DMS153 (cell line): Measurements from ENCODE around the gene TRIM65.

Experiments used
- DNase-seq: peaks from one replicate; lab custom pipeline; 2025; lab: John Stamatoyannopoulos, UW

TRIM65 gene

GRCh38 chr17:75917141-75917916, 20.6 kb upstream of the TRIM65 start:
- no peak for DNase-seq

DNA sequence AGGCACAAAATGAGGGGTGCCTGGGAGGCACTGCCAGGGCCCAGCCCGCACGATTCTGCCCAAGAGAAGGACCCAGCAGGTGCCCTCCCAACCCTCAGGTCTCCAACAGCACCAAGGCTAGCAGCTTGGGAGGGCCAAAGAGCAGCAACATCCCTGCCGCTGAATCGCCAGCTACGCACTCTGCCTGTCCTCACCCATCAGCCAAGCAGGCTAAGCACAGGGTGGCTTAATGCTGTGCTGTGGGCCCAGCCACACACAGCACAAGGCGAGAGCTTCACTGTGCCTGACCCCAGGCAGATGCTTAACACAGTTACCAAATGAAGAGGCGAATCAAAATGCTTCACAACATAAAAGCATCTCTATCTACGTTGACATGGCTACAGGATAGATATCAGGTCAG, 18.5 kb upstream of the TRIM65 start:
- DNase-seq, result no peak

DNA sequence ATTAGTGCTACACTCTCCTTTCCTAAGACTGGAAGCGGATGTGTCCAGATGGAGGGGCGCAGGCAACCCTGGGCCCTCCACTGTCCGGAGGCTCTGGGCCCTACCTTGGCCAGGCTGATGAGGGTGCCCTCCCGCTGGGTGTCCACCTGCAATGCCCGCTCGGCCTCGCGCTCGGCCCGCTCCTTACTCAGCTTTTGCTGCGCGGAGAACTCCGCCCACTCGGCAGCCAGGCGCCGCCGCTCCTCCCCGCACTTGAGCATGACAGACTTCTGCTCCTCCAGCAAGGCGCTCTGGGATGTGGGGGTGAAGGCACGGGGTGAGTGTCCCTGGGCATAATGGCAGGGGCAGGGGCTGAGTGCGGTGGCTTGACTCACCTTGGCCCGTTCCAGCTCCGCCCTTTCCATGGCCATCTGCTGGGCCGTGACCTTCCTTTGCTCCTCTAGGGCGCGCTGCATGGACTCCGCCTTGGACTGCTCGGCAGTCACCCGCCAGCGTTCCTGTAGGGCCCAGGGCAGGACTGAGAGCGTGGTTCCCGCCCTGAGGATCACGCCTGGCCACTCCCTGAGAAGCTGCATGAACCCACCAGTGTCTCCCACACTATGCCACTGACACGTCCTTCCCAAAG, 18.0 kb upstream of the TRIM65 start:
- DNase-seq, result no peak

- no peak for DNase-seq
Measured at GRCh38 chr17:75913537-75914210, 16.9 kb upstream of the TRIM65 start.

GRCh38 chr17:75910699-75911098, 13.9 kb upstream of the TRIM65 start:
- DNase-seq, result peak; percentile 16

DNA sequence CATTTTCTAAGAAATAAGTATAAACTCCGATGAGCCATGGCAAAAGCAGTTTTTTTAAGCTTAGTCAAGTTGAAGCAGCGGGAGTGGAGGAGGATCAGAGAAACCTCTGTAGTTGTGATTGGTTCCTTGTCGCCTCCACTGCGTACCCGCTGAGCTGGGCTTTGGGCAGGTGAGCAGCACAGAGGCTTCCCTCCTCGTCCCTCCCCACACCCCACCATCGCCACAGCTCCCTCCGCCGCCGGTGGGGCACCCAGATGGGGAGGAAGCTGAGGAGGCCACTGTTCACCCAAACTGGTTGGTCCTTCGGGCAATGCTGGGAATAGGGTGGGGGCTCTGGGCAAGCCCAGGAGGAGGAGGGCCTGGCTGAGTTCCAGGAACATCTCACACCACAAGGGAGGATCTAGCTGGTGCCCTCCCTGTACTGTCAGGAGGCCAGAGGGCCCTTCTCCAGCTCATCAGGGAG, 13.1 kb upstream of the TRIM65 start:
- DNase-seq, result peak; percentile 40

DNA sequence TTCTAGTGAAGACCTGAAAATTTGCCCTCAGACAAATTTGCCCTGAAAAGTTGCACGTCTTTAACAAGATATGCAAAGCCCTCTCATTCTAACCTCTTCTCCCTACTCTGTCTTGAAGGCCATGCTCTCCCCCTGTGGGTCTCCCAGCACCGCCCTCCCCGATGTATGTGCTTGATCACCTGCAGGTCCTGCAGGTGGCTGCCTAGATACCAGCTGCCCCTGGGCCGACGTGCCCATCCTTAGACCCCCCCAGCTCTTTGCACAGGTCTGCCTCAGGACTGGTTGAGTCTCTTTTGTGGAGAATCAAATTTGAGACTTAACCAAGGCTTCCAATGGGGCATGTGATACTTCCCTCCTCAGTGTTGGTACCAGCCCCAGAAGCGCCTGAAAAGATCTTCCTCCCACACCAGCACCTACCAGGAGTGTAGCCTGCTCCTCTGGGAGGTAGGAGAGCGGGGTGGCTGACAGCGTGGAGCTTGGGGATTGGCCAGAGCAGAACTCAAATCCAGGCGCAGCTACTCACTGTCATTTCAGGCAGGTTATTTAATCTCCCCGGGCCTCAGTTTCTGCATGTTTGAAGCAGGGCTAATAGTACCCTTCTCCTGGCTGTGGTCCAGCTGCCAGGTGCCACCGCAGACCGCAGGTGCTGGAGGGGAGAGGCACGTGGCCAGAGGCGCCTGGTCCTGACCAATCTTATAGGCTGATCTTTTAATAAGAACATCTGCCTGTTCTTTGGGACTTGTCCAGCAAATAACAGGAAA, 12.5 kb upstream of the TRIM65 start:
- DNase-seq, result peak; percentile 77

GRCh38 chr17:75908201-75908600, 11.4 kb upstream of the TRIM65 start:
- DNase-seq, result peak; percentile 48

- no peak for DNase-seq
Measured at GRCh38 chr17:75906143-75906884, 9.6 kb upstream of the TRIM65 start.

DNA sequence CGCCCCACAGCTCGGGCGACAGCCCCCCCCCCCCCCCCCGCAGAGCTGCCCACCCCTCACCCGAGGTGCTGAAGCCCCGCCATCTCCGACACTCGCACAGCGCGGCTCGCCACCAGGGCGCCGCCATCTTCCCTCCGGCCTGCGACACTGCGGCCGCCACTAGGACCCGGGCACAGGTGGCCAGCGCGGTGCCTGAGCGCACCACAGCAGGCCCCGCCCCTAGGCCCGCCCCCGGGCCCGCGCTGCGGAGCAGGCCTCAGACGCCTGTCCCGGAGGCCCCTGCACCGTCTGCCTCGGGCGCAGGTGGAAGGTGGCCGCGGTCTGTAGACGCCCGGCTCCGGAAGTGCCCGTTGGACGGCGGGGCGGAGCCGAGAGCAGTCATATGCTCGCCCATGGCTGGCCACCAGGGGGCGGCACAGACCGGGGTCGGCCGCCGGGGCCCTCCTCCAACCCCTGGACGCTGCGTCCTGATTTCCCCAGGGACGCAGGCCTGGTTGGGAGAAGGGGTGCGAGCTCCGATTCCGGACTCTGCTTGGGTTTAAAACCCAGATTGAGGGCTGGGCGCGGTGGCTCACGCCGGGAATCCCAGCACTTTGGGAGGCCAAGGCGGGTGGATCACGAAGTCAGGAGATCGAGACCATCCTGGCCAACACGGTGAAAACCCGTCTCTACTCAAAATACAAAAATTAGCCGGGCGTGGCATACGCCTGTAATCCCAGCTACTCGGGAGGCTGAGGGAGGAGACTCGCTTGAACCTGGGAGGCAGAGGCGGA, 8.2 kb upstream of the TRIM65 start, which contains the start of gene MRPL38:
Gene MRPL38, minus strand, starts transcription at position 136 of the 773 bp plus-strand sequence. Its CDS starts 9 bp downstream, at position 127.
- DNase-seq, result peak; percentile 92

DNA sequence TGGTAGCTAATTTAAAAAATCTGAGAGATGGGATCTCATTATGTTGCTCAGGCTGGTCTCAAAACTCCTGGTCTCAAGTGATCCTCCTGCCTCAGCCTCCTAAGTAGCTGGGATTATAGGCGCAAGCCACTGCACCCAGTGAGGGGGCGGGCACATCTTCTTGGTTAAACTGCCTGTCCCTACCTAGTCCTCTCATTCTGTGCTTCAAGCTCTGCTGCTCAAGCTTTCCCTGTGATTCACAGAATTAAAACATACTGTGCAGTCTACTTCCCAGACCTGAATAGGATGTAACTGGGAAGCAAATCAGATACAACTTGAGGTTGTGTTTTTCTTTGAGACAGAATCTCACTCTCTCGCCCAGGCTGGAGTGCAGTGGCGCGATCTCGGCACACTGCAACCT, 5.7 kb upstream of the TRIM65 start:
- DNase-seq, result no peak

- DNase-seq, result no peak
Measured at GRCh38 chr17:75901727-75902126, 5.0 kb upstream of the TRIM65 start.

DNA sequence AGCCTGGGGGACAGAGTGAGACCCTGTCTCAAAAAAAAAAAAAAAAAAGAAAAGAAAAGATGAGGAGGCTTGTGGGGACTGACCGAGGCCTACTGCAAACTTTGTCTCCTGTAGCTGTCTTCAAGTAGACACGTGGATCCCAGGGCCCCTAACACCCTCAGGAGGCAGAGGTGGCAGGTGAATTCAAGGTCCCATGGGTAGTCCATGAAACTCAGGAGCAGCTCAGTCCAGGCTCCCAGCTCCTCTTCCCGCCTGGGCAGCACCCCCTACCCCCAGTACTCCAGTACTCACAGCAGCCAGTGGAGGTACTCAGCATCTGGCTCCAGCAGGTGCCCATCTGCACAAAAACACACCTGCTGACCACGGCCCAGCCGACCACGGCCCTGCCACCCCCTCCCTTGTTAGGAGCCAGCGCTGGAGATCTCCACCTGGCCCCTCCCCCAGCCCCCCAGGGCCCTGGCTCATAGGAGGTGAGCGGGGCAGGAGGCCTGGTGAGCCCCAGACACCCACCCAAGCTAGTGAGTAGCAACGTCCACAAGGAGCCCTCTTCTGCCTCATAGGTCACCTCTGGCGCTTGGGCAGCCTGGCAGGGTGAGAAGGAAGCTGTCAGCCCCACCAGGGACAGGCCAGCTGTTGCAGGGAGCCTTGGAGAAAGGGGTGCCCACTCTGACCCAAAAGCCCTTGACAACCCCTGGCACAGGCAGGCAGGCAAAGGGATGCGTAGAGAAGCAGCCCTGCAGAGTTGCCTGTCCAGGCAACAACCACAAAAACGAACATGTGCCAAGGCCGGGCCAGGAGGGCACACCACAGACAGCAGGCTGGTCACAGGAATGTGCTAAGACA, 4.2 kb upstream of the TRIM65 start:
- DNase-seq, result no peak

DNA sequence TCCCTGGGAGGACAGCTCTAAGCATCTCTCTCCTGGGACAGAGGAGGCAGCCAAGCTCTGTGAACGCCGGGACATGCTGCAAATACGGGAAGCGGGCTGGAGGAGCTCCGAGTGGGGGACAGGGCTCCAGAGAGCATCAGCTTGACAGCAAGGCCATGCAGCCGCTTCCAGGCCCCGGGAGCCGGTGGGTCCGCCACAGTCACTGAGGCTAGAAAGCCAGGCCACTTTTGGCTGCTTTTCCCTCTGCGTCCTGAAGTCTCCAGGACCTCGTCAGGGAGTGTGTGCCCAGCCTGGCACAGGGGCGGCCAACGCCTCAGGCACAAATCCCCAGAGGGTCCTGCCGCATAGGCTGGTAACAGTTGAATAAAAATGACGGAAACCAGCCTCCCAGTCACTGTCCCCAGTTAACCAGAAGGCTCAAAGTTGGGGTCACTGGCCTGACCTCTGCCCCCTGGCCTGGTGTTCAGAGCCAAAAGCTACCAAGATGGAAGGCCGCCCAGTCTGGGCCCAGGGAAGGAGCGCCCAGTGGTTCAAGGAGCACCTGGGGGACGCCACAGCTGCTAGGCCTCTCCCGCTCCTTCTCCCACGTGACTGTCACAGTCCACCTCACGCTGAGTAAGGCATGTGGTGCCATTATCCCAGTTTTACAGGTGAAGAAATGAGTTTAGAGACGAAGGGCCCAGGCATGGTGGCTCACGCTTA, 3.2 kb upstream of the TRIM65 start:
- DNase-seq, result no peak

DNA sequence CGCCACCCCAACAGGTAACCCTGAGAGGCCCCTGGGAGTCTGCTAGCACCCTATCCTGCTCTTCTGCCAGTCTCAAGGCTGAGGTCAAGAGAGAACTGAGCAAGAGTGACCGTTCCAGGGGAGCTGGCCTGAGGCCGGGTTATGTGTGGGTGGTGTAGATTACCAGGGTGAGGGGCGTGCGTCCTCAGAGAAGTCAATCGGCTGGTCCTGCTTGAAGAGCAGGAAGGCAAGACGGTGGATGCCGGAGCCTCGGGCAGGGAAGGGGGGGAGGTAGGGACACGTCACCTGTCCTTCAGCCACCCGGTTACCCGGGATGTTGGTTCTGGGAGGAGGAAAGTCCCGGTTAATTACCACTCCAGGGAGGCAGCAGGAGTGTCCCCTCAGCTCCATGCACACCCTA, 2.6 kb upstream of the TRIM65 start:
- DNase-seq, result no peak

- DNase-seq, result no peak
Measured at GRCh38 chr17:75898791-75899190, 2.0 kb upstream of the TRIM65 start.

GRCh38 chr17:75898065-75898464, 1.3 kb upstream of the TRIM65 start:
- no peak for DNase-seq

DNA sequence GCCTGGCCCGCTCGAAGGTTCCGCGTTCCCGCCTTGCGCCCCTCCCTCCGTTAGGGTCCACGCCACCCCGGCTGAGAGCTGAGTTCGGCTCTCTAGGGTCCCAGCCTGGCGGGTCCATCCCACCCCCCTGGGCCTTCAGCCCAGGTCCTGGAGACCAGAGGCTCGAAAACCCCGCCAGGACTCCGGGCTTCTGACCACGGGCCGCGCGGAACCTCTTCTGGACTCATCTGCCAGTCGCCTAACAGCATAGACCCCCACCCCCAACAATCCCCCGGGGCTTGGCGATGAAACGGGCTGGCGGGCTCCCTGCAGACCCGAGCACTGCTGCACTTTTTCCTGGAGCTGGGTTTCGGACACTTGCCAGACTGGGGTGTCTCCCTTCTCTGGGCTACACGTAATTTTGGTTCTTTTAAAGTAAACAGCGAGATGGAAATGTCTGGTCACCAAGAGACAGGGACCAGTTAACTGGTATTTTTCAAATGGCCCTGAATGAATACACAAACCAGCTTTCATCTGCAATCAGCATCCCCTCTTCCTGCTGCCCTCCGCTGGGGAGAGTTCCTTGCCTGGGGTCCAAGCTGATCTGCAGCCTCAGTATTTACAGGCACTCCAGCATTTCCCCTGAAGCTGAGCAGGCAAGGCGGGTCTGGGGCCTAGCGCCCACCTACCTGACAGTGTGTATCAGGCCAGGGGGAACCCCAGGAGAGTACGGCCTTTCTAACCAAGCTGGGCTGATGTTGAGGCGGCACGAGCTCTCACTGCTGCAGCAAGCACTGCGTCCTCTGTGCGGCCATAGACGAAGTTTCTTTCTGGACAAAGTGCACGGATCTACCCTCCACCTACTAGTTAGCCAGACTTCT, 639 bp upstream of the TRIM65 start:
- DNase-seq, result no peak
